Suppressor macrophage treated with lipopolysaccharide for 1 hour (primary cell): ENCODE measurements around the gene VRK1.
"Not testable (repeated sequence)": the region's sequence is repeated elsewhere in the genome, so short reads cannot be mapped to it uniquely, and the experiment has no call there.

ENCODE experiments used
- DNase-seq, 3 donors: peaks; one replicate each; pipeline ENCODE4 v3.0.0-alpha.2; 2020 to 2022

VRK1 gene

DNA sequence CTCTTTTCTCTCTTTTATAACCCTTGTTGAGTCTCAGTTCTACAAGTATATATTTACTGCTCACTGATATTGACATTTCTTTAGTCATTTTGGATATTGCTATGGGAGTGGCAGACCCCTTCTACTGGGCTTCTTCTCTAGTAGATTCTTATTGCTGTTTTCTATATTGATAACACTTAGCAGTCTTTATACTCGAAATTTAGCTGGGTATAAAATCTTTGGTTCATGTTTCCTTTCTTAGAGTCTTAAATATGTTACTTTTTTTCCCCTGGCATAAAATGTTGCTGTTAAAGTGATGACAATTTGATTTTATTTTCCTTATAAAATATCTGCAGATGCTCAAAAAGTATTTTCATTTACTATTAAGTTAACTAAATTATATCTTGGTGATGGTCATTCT is 32.6 kb downstream of the VRK1 start:
- no peak for DNase-seq

DNA sequence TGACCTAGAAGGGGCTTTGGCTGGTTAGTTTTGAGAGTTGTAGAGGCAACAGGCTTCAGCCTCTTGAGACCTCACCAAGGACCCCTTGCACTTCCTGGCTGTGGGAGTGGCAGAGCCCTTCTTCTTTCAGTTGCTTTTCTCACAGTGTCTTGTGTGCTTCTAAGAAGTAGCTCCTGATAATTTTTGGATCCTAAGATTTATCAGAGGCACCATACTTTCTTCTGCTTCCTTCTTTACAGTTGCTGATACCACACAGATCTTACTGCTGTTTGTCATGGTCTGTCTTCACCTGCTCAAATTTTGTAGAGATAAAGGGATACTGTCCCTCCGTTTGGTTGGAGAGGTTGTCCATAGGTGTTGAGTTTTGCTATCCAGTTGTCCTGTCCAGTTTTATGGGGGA is 33.8 kb downstream of the VRK1 start:
- DNase-seq, result no peak

- no peak for DNase-seq
Measured at GRCh38 chr14:96832351-96832750, 35.2 kb downstream of the VRK1 start.

DNA sequence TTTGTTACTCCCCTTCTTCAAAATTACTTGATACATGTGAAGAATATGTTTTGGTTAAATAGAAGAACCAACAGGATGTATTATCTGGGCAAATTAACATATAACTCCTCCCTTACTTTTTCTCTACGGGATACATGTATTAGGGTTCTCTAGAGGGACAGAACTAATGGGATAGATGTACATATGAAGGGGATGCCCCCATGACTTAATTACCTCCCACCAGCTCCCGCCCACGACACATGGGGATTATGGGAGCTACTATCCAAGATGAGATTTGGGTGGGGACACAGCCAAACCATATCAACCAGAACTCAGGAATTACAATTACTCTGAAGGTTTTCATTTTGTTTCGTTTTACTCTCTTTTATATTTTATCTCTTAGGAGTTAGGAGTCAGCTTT is 41.3 kb downstream of the VRK1 start:
- peak in 1 of 3 donors; percentile 2 for DNase-seq

DNA sequence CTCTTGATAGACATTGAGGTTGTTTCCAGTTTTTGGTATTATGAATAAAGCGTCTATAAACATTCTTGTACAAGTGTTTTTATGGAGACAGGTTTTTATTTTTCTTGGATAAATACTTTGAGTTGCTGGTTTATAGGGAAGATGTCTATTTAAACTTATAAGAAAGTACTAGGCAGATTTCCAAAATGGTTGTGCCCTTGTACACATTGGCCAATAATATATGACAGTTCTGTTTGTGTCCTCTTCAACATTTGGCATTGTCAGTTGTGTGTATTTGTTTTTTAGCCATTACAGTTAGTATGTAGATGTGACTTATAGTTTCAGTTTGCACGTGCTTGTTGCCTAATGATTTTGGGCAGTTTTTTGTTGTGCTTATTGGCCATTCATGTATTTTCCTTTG is 42.1 kb downstream of the VRK1 start:
- DNase-seq, result no peak

- DNase-seq, result no peak
Measured at GRCh38 chr14:96843137-96843536, 46.0 kb downstream of the VRK1 start.

DNA sequence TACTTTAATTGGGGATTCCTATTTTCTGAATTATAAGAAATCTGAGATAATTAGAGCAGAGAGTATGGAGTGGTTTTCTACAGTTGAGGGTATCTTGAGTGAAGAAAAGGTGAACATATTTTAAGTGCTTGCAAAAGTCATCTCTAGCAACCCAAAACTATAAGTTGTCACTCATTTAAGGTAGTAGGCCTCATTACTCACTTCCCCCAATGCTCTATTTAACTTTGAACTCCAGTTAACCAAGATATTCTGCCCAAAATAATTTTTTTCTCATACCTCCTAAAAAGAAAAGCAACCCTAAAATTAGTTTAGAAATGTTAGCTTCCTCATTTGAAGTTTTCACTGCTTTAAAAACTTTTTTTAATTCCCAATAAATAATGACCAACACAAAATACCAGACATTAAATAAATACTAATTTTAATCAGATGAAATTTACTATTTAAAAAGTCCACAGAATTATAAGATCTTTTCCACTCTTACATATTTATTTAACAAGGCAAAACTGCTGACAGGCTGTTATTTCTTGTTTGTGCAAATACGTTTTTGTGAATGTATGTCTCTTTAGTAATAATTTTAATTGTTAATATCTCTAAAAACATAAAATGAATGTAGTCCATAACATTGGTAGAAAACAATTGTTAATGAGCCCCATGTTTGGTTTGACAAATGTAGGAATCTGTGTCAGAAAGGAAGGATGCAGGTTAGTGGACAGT is 47.8 kb downstream of the VRK1 start:
- no peak for DNase-seq

DNA sequence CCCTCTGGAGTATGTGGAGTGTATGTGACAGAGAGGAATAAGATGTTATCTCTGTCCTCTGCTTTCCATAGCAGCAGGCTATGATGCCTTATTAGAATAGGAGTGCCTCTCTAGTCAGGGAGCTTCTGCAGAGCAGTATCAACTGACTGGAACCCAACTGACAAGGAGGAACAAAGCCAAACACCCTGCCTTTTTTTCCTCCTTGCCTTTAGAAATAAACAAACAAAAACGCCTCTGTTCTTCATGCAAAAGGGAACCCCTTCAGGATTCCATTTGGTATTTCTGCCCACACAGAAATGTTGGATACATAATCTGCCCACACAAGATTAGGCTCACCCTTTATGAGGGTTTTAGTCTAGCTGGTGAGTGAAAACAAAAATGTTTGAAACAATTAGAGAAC is 50.3 kb downstream of the VRK1 start:
- DNase-seq, result no peak

GRCh38 chr14:96848011-96848410 is 50.8 kb downstream of the VRK1 start:
- DNase-seq, result no peak

- no peak for DNase-seq
Measured at GRCh38 chr14:96849733-96850132, 52.6 kb downstream of the VRK1 start.

DNA sequence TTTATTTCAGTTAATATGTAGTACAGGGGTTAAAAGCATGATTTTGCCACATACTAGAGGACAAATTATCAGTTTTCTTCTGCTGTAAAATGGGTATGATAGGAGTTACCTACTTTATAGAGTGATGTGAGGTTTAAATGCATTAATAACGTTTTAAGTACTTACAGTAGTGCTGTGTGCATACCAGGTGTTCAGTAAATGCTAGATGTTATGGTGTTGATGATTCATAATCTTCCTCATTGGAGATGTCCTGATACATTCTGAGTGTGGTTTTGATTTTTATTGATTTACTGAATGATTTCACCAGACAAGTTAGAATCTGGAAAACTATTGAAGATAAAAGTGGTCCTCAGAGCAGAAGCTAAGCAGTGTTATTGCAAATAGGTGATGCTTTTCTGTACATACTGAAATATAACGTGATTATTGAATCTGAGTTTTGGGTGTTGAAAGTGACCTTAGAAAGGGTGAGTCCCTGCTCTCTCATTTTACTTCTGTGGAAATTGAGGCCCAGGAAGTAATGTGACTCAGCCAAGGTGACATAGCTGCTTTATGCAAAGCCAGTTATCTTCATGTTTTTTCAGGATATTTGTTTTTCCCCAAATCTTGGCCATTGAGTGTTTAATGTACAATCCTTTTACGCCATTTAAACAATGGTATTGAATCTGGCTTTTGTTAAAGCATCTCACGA is 54.7 kb downstream of the VRK1 start:
- no peak for DNase-seq

- peak; percentile 43 to 62 (median 57) for DNase-seq
Measured at GRCh38 chr14:96852823-96853422, 55.7 kb downstream of the VRK1 start.

- DNase-seq, result no peak
Measured at GRCh38 chr14:96858643-96859042, 61.5 kb downstream of the VRK1 start.

- DNase-seq, result no peak
Measured at GRCh38 chr14:96861568-96862310, 64.6 kb downstream of the VRK1 start.

DNA sequence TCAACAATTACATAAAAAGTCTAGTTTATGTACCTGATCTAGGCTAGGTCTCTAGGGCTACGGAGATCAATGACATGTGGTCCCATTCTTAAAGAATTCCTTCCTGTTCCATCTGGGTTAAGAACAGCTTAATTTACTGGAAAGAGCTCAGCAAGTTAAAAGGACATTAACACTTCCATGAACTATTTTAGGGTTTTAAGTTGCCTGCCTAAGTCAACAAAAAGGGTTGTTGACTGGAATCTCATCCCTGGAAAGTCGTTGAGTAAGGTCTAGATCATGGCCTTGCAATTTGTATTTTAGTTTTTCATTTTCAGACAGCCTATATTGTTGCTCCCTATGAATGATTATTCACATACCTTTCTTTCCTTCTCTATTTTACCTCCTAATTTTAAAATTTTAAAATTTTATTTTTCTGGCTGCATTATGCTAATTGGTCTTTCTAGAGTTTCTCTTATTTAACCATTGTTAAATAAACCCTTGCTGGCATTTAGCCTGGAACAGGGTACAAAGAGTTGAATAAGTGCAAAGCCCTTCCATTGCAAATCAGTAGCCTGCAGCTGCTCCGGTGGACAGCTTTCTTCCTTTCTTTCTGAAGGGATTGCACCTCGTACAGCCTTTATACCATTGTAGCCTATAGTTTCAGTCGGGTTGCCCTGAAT is 66.3 kb downstream of the VRK1 start:
- DNase-seq, result no peak

DNA sequence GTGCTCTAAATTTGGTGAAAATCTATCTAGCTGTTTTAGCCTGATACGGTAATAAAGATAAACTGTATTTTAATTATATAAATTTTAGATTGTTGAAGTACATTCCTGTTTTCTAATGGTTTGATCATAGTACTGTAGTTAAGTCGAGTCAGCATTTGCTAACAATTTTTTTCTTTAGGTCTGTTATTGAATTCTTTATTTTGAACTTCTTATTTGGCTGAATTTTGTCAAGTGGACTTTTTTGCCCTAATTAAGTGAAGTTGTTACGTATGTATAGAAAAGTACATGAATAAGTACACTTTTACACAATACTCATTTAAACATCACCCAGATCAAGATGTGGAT is 66.8 kb downstream of the VRK1 start:
- DNase-seq, result peak in 1 of 3 donors; percentile 16

GRCh38 chr14:96867634-96868033 is 70.5 kb downstream of the VRK1 start:
- no peak for DNase-seq

GRCh38 chr14:96874127-96874526 is 76.9 kb downstream of the VRK1 start:
- no peak for DNase-seq

GRCh38 chr14:96876747-96877146 is 79.6 kb downstream of the VRK1 start:
- DNase-seq, result no peak

DNA sequence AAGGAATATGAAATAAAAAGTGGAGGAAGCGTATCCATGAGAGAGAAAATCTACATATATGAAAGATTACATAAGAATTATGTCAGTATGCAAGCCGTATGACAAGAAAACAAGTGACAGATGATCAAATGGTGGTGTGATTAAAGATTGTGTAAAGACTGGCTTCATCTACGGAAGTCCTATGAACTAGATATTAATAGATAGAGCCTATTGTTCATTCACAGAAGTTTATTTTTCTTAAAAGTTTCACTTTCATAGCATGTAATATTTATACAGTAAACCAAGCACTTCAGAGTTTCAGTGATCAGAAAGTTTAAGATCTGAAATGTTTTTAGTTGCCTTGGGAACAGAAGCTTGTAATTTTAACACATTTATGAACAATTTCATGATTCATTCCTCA is 84.5 kb downstream of the VRK1 start:
- DNase-seq, result no peak

DNA sequence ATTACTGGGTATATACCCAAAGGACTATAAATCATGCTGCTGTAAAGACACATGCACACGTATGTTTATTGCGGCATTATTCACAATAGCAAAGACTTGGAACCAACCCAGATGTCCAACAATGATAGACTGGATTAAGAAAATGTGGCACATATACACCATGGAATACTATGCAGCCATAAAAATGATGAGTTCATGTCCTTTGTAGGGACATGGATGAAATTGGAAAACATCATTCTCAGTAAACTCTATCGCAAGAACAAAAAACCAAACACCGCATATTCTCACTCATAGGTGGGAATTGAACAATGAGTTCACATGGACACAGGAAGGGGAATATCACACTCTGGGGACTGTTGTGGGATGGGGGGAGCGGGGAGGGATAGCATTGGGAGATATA is 86.8 kb downstream of the VRK1 start:
- DNase-seq, result not testable (repeated sequence)

- DNase-seq, result no peak
Measured at GRCh38 chr14:96888158-96888557, 91.0 kb downstream of the VRK1 start.

DNA sequence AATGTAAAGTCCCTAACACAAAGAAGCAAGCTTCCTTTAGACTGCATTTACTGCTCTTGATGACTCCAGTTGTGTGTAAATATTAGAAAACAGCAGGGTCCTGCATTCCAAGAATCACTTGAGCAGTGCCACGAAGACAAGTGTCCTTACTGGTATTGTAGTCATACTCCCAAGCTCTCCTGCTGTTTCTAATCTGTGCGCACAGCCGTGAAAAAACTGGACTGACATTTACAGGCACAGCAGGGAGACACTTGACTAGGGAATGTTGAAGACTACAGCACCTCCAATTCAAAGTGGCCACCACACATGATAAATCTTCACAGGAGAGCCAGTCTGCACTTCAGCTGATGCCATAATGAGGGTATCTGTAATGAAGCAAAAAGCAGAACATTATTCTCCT is 91.4 kb downstream of the VRK1 start:
- no peak for DNase-seq
